ENCODE data around the gene RBM19.

The RBM19 gene

DNA sequence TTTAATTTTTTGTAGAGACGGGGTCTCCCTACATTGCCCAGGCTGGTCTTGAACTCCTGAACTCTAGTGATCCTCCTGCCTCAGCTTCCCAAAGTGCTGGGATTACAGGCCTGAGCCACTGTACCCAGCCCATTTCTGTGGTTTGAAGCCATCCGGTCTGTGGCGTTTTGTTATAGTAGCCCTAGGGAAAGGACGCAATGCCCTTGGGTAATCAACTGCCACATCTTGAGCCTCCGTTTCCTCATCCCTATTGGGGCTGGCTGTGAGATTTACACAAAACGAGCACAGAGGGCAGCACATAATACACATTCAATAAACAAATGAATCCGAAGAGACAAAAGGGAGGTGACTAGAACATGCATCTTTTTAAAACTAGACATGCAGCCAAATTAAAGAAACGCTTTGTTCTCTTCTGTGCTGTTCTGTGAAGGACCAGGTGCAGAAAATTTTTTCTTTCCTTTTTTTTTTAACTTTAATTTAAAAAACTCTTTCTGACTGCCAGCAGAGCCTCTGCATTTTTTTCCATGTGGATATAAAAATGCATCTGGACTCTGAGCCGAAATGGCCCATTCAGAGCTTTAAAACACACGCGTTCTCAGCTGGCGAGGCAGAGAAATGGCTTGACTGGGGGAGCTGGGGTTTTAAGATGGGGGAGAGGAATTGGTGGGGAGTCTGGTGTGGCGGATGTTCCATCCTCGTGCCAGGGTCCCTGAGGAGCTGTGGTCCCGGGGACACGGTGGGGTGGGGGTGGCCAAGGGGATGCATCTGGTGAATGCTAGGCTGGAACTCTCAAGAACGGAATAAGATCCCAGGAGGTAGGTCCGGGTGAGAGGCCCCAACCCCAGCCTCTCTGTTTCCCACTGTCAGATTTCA, 119.0 kb downstream of the RBM19 start:
- in situ Hi-C loops (cut with MboI; ENCODE audit: low sequenced_read_pairs, unreplicated experiment): no loop called here
- DNase-seq (ENCODE audit: low spot score): no peak
- TF ChIP-seq, protein P1, sequence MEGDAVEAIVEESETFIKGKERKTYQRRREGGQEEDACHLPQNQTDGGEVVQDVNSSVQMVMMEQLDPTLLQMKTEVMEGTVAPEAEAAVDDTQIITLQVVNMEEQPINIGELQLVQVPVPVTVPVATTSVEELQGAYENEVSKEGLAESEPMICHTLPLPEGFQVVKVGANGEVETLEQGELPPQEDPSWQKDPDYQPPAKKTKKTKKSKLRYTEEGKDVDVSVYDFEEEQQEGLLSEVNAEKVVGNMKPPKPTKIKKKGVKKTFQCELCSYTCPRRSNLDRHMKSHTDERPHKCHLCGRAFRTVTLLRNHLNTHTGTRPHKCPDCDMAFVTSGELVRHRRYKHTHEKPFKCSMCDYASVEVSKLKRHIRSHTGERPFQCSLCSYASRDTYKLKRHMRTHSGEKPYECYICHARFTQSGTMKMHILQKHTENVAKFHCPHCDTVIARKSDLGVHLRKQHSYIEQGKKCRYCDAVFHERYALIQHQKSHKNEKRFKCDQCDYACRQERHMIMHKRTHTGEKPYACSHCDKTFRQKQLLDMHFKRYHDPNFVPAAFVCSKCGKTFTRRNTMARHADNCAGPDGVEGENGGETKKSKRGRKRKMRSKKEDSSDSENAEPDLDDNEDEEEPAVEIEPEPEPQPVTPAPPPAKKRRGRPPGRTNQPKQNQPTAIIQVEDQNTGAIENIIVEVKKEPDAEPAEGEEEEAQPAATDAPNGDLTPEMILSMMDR (IDR thresholded peaks at IDR 0.05; ENCODE audit: borderline replicate concordance, control extremely low read depth, extremely low read depth, insufficient read depth, missing control alignments): no peak

DNA sequence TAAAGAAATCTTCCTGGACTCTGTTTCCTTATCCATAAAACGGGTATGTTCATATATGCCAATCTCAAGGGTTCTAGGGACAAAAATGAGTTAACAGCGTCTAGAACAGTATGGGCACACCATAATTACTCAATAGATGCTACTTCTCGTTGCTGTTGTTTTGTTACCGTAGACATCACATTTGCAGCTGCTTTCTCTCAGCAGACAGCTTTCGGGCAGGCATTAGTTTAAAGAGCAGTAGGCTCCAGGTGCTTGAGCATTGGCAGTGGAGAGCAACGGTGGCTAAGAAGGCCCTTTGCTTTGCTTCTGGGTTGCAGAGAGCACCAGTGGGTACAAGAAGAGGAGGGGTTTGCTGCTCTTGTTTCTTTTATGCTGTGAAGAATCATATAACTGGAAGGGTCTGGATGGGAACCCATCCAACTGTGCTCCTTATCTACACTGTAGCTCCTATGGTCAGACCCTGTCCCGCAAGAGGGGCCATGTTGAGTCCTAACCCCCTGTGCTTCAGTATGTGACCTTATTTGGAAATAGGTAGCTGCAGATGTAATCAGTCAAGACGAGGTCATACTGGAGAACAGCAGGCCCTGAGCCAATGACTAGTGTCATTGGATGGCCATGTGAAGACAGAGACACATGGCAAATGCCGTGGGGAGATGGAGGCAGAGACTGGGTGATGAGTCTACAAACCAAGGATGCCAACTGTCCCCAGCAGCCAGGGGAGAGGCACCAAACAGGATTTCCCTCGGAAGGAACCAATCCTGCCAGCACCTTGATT, 120.0 kb downstream of the RBM19 start:
- no peak for DNase-seq (ENCODE audit: low spot score)

DNA sequence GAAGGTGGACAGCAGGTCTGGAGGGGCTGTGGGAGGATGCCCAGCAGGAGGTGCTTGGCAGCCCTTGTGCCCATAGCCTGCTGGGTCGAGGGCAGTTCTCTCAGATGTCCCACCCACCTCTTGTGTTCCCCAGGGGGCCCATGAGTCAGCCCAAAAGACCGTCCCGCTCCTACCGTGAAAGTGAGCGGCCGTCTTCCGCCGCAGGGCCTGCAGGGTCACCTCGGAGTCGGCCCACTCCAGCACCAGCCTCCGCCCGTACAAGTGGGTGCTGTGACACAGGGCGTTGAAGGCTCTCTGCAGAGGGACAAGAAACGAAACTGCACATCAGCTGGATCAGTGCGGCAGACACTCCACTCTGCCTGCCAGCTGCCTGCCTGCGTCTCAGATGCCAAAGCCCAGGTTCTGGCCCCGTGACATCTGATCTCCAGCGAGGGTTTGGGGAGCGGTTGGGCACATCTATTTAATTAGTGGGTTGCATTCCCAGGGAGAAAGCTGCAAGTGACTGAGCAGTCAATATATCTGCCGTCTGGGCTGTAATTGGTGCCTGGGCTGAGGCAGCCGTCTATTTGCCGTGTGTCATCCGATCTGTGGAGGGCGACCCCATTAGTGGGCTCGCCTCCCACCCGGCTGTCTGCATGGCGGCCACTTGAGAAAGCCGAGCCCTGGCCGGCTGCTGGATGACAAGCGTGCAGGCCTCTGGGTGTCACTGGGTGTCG, 121.5 kb downstream of the RBM19 start:
- DNase-seq (ENCODE audit: low spot score): no peak
- TF ChIP-seq, protein P1 (IDR thresholded peaks at IDR 0.05; ENCODE audit: borderline replicate concordance, control extremely low read depth, extremely low read depth, insufficient read depth, missing control alignments): no peak
- in situ Hi-C loops (cut with MboI; ENCODE audit: low sequenced_read_pairs, unreplicated experiment): no loop called here

More for the DNA sequence above, 120.0 kb downstream of the RBM19 start:
- in situ Hi-C loops (cut with MboI; ENCODE audit: low sequenced_read_pairs, unreplicated experiment): no loop called here
- TF ChIP-seq, protein P1 (IDR thresholded peaks at IDR 0.05; ENCODE audit: borderline replicate concordance, control extremely low read depth, extremely low read depth, insufficient read depth, missing control alignments): no peak

DNA sequence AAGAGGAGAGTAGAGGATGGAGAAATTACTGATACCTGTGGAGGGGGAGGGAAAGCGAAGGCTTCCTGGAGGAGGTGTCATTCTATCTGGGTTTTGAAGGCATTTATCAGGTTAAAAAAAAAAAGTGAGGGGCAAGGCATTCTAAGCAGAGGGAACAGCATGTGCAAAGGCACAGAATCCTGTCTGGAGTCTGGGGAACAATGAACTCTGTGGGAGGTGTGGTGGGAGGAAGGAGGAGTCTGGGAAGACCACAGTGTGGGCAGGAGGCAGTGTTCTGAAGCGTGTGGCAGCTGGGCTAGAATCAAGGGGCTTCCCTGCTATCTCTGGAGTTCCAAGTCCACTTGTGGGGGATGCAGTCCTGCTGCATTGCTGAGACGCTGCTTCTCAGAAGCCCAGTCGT, 123.4 kb downstream of the RBM19 start:
- TF ChIP-seq, protein P1 (IDR thresholded peaks at IDR 0.05; ENCODE audit: borderline replicate concordance, control extremely low read depth, extremely low read depth, insufficient read depth, missing control alignments): no peak
- in situ Hi-C loops (cut with MboI; ENCODE audit: low sequenced_read_pairs, unreplicated experiment): no loop called here
- no peak for DNase-seq (ENCODE audit: low spot score)

DNA sequence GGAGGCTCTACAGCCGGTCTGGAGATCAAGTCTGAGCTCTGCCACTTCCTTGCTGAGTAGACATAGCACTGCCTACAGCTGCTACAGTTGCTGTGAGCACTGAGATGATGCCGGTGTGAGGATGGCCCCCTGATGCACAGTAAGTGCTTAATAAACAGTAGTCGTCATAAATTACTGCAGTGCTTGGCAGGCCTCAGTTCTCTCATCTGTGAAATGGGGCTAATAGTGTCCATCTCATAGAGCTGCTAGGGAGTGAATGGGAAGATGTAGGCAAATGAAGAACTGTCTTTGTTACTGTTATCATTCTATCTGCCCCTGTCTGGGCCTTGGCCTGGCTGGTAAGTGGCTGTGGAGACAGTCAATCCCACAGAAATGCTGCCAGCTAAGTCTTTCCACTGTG, 124.3 kb downstream of the RBM19 start:
- TF ChIP-seq, protein P1 (IDR thresholded peaks at IDR 0.05; ENCODE audit: borderline replicate concordance, control extremely low read depth, extremely low read depth, insufficient read depth, missing control alignments): no peak
- no peak for DNase-seq (ENCODE audit: low spot score)
- in situ Hi-C loops (cut with MboI; ENCODE audit: low sequenced_read_pairs, unreplicated experiment): no loop called here

DNA sequence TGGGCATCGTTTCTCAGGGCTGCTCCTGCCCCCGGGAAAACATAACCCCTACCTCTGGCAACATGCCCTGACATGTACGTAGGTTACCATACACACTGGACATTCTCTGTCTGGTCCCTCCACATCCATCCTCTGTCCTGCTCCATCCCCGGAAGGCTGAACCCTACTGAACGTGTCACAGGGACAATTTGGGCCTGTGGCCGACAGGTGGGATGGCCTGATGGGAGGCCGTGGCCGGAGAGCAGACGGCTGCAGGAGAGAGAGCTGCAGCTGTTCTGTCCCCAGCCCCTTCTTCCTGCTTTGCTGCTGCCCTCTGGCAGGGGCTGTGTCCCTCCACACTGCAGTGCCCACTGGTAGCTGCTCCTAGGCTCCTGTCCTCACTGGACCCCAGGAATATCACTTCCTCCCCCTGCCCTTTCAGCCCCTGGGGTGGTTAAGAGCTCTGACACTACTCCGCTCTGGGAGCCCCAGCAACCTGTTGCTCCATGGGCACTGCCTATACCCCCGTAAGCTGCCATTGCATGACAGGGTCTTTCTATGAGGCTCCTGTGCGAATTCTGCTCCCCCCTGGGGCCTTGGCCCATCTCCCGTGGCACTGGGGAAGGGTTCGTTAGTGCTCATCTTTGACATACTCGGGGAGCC, 125.6 kb downstream of the RBM19 start:
- TF ChIP-seq, protein P1 (IDR thresholded peaks at IDR 0.05; ENCODE audit: borderline replicate concordance, control extremely low read depth, extremely low read depth, insufficient read depth, missing control alignments): no peak
- in situ Hi-C loops (cut with MboI; ENCODE audit: low sequenced_read_pairs, unreplicated experiment): no loop called here
- DNase-seq (ENCODE audit: low spot score): no peak

Data from GM13976 (cell line).